ENCODE results near the gene GALNT4. TPM values are rescaled to one million over a fixed set of nuclear protein-coding genes. Genes with fewer than 3 reads are reported as not detected.

The GALNT4 gene
- total and polyA plus RNA-seq, 10 of the 15 experiments (the other 5 are each of a cell fraction or from before 2014, with no cell fraction given): 0.90 to 2.9 (median 1.8) TPM

DNA sequence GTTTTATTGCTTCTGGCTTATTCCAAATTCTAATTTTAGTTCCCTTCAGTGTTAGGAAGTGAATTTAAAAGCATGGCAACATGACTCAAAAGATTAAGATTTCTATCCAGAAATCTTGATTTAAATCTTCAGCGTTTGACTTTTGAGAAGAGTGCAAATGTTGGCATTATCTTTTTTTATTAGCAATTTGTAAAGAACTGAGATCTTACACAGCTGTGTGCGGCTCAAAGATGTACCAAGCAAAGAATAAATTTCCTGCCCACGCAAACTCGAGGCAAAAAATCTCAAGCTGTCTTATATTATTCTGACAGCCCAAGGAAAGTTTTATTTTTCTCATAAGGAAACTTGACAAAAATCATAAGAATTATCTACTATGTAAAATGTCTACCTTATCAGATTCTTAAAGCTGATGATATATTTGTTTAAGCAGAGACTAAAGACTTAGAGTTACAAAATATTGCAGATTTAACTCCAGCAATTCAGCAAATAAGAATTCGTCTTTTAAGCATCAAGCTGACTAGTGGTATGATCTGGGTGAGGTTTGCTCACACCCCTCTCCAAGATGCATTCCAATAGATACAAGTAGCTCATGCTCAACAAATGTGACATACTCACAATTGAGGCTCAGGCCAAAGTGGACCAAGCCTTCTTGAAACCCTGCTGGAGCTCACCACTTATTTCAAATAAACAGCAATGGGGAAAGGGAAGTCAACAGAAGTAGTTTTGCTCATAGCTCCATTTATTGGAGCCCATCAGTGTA, 48.6 kb upstream of the GALNT4 start:
- H3K79me2 ChIP-seq (ENCODE audit: control insufficient read depth, insufficient read depth, low read length): no peaks in the 10 kb centered on the region

More for the DNA sequence above, 48.6 kb upstream of the GALNT4 start:
- no peak for ATAC-seq
- Histone ChIP-seq H3K4me1 (ENCODE audit: control insufficient read depth, insufficient read depth, low read length) (no peaks in the 10 kb centered on the region), H3K4me3 (no peak overlapping the region), H3K27ac (ENCODE audit: control insufficient read depth, insufficient read depth) (no peak overlapping the region), H3K9me3 (replicated peaks; ENCODE audit: control insufficient read depth, insufficient read depth, low read length) (no peaks in the 10 kb centered on the region), H2AFZ (ENCODE audit: control insufficient read depth, low read depth, low read length) (no peak overlapping the region), H3K27me3 (replicated peaks in 1 of 2; ENCODE audit: control insufficient read depth in 2 of 2, insufficient read depth in 2 of 2, low read length in 1 of 2) (no peaks in the 10 kb centered on the region), H3K36me3 (ENCODE audit: control insufficient read depth in 2 of 2, insufficient read depth in 2 of 2, low read length in 1 of 2) (no peaks in the 10 kb centered on the region), H3K4me2 (ENCODE audit: control insufficient read depth, insufficient read depth) (no peak overlapping the region), H3K9ac (ENCODE audit: control insufficient read depth, insufficient read depth, low read length) (no peak overlapping the region), H4K20me1 (ENCODE audit: control insufficient read depth, insufficient read depth) (no peaks in the 10 kb centered on the region)
- WGBS (ENCODE audit: insufficient coverage, insufficient replicate concordance, low lambda C conversion rate, missing lambda C conversion rate): 97% methylated on average over 5 of the region's 5 CpGs
- no peak for DNase-seq (ENCODE audit: low read depth, low spot score)
- in situ Hi-C loops (cut with MboI) (no loop called here), intact Hi-C loops (cut with micrococcal nuclease; ENCODE audit: unreplicated experiment) (no loop called here)
- ChIA-PET POLR2A (interaction anchor here (0.5 to 0.6 kb wide), 2 partner anchors 9 to 1538 kb away, joined by 3 to 5 read pairs; a partner anchor contains a TSS), RAD21 (ENCODE audit: unreplicated experiment) (interaction anchor here (0.9 kb wide), 1 partner anchor 14 kb away, joined by 3 read pairs; no protein-coding TSS in a partner anchor), CTCF (interaction anchor here (0.6 to 0.9 kb wide), 2 partner anchors 52 to 707 kb away, joined by 3 read pairs; no protein-coding TSS in a partner anchor), SMC1A (ENCODE audit: uncharacterized antibody, unreplicated experiment) (interaction anchor here (0.6 to 1.8 kb wide), 5 partner anchors 12 to 671 kb away, joined by 3 to 5 read pairs (median 4); no protein-coding TSS in a partner anchor)
- BruUV-seq (replicated peaks): no TSS peak
- no peak for FAIRE-seq
- TF ChIP-seq PAX5 (IDR thresholded peaks at IDR 0.05; ENCODE audit: borderline replicate concordance, low read depth, low read length) (no peak), YBX1 (IDR thresholded peaks at IDR 0.05) (no peak), FOS (IDR thresholded peaks at IDR 0.05; ENCODE audit: borderline replicate concordance, extremely low read depth, insufficient read length) (no peak), ASH2L (IDR thresholded peaks at IDR 0.05; ENCODE audit: borderline replicate concordance, low read depth) (no peak), TBL1XR1 (IDR thresholded peaks at IDR 0.05; ENCODE audit: low read depth, low read length) (no peak), IKZF1 (conservative IDR thresholded peaks at IDR 0.05) (no peak), TCF7 (IDR thresholded peaks at IDR 0.05; ENCODE audit: borderline replicate concordance) (no peak), EZH2 (IDR thresholded peaks at IDR 0.05; ENCODE audit: borderline replicate concordance, control insufficient read depth, low read depth, low read length) (no peak), ZNF622 (IDR thresholded peaks at IDR 0.05) (no peak), SMARCA5 (IDR thresholded peaks at IDR 0.05) (no peak), FOXM1 (IDR thresholded peaks at IDR 0.05; ENCODE audit: low read depth, low read length) (no peak), SIN3A (IDR thresholded peaks at IDR 0.05; ENCODE audit: low read depth, low read length) (no peak)
- TF ChIP-seq, protein P1, sequence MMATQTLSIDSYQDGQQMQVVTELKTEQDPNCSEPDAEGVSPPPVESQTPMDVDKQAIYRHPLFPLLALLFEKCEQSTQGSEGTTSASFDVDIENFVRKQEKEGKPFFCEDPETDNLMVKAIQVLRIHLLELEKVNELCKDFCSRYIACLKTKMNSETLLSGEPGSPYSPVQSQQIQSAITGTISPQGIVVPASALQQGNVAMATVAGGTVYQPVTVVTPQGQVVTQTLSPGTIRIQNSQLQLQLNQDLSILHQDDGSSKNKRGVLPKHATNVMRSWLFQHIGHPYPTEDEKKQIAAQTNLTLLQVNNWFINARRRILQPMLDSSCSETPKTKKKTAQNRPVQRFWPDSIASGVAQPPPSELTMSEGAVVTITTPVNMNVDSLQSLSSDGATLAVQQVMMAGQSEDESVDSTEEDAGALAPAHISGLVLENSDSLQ (IDR thresholded peaks at IDR 0.05): no peak
- TF ChIP-seq, protein P2, sequence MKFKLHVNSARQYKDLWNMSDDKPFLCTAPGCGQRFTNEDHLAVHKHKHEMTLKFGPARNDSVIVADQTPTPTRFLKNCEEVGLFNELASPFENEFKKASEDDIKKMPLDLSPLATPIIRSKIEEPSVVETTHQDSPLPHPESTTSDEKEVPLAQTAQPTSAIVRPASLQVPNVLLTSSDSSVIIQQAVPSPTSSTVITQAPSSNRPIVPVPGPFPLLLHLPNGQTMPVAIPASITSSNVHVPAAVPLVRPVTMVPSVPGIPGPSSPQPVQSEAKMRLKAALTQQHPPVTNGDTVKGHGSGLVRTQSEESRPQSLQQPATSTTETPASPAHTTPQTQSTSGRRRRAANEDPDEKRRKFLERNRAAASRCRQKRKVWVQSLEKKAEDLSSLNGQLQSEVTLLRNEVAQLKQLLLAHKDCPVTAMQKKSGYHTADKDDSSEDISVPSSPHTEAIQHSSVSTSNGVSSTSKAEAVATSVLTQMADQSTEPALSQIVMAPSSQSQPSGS (IDR thresholded peaks at IDR 0.05; ENCODE audit: low read length): no peak
